ENCODE data around the gene CFAP210. TPM values are rescaled to one million over a fixed set of nuclear protein-coding genes. Genes with fewer than 3 reads are reported as not detected.

CFAP210 gene
- total RNA-seq, 1 experiment from 2014 or later, result not detected

- no peaks in the 10 kb centered on the region for H3K79me2 ChIP-seq (ENCODE audit: insufficient read depth, low read length)
- ChIA-PET RAD21 (ENCODE audit: low non-redundant PET in 1 of 2, low total read pairs in 2 of 2, uncharacterized antibody in 2 of 2, unreplicated experiment in 2 of 2) (no interaction called here), POLR2A (no interaction called here), CTCF (no interaction called here)
- no peaks in the 10 kb centered on the region for H3K9me3 ChIP-seq (ENCODE audit: control insufficient read depth in 1 of 2, insufficient read depth in 1 of 2, low read depth in 1 of 2, low read length in 2 of 2)
- no peak for ATAC-seq
- no peak for DNase-seq (ENCODE audit: low read depth, low spot score)
- H3K9ac ChIP-seq (ENCODE audit: low read length), result no peak overlapping the region
- no peaks in the 10 kb centered on the region for H3K36me3 ChIP-seq (ENCODE audit: control insufficient read depth in 1 of 2, insufficient read depth in 2 of 2, low read length in 2 of 2)
- H3K4me1 ChIP-seq (ENCODE audit: control insufficient read depth in 1 of 2, insufficient read depth in 2 of 2, low read length in 2 of 2), result no peaks in the 10 kb centered on the region
- intact Hi-C loops (cut with micrococcal nuclease), result no loop called here
- BruUV-seq (replicated peaks), result no TSS peak
- H3K27ac ChIP-seq (ENCODE audit: low read depth, low read length), result no peak overlapping the region
- no peak overlapping the region for H2AFZ ChIP-seq (ENCODE audit: low read depth, low read length, poor library complexity, severe bottlenecking)
- no peak overlapping the region for H3K4me2 ChIP-seq (ENCODE audit: low read length)
- no peaks in the 10 kb centered on the region for H4K20me1 ChIP-seq (ENCODE audit: insufficient read depth)
- H3K9me2 ChIP-seq (ENCODE audit: insufficient read depth), result no peaks in the 10 kb centered on the region
- TF ChIP-seq EGR1 (IDR thresholded peaks at IDR 0.05; ENCODE audit: low read depth) (no peak), JUND (IDR thresholded peaks at IDR 0.05) (no peak), ZNF274 (IDR thresholded peaks at IDR 0.05; ENCODE audit: low read depth, low read length) (no peak), MAX (IDR thresholded peaks at IDR 0.05) (no peak), POLR2A (IDR thresholded peaks at IDR 0.05; ENCODE audit: borderline replicate concordance, extremely low read depth, insufficient read depth, insufficient read length) (no peak), CBX3 (IDR thresholded peaks at IDR 0.05; ENCODE audit: low read depth) (no peak), ATF3 (IDR thresholded peaks at IDR 0.05) (no peak), CTCF (IDR thresholded peaks at IDR 0.05 in 2 of 3, conservative IDR thresholded peaks at IDR 0.05 in 1 of 3; ENCODE audit: borderline replicate concordance in 1 of 3, insufficient read depth in 1 of 3, low read depth in 2 of 3, low read length in 2 of 3) (no peak), SP1 (IDR thresholded peaks at IDR 0.05; ENCODE audit: low read depth) (no peak), ZFX (IDR thresholded peaks at IDR 0.05) (no peak), TCF7L2 (IDR thresholded peaks at IDR 0.05; ENCODE audit: borderline replicate concordance, extremely low read depth, insufficient read depth, insufficient read length) (no peak), ZBTB33 (IDR thresholded peaks at IDR 0.05; ENCODE audit: extremely low read depth, insufficient replicate concordance, low read length) (no peak), EZH2phosphoT487 (IDR thresholded peaks at IDR 0.05; ENCODE audit: borderline replicate concordance) (no peak), RAD21 (IDR thresholded peaks at IDR 0.05; ENCODE audit: low read depth) (no peak), SIN3A (IDR thresholded peaks at IDR 0.05; ENCODE audit: low read depth) (no peak), YY1 (IDR thresholded peaks at IDR 0.05; ENCODE audit: extremely low read depth, insufficient replicate concordance, low read depth, low read length) (no peak)
- H3K27me3 ChIP-seq (ENCODE audit: insufficient read depth, low read length), result no peaks in the 10 kb centered on the region
- no peak overlapping the region for H3K4me3 ChIP-seq (replicated peaks in 1 of 2; ENCODE audit: low read depth in 1 of 2, low read length in 2 of 2)
Measured at GRCh38 chr2:169718930-169719504, 24.8 kb upstream of the CFAP210 start.

Data from HCT116 (cell line).